Measurements from ENCODE around the gene S100A9. TPM values are rescaled to one million over a fixed set of nuclear protein-coding genes. Genes with fewer than 3 reads are reported as not detected.
A peak's percentile ranks its signal among the peaks of the same experiment; 100 is the strongest.

Gene S100A9
- total RNA-seq, 1 experiment from 2014 or later, result 559 TPM

GRCh38 chr1:153394391-153394790, 36.7 kb downstream of the S100A9 start:
- Histone ChIP-seq H4K20me1 (ENCODE audit: low read length) (no peaks in the 10 kb centered on the region), H3K27ac (ENCODE audit: low read length) (no peak overlapping the region), H3F3A (ENCODE audit: low read length, unreplicated experiment) (no peaks in the 10 kb centered on the region), H3K9me3 (ENCODE audit: low read length) (no peaks in the 10 kb centered on the region), H3K36me3 (ENCODE audit: low read depth, low read length) (no peaks in the 10 kb centered on the region), H3K79me2 (ENCODE audit: low read length) (no peaks in the 10 kb centered on the region), H3K9me2 (replicated peaks; ENCODE audit: low read length) (no peaks in the 10 kb centered on the region), H3K4me1 (ENCODE audit: insufficient read depth, low read length) (peaks cover 29% of the 10 kb centered on the region), H3K27me3 (ENCODE audit: low read length) (peaks cover 52% of the 10 kb centered on the region), H3K9ac (ENCODE audit: low read length) (no peak overlapping the region), H3K4me2 (ENCODE audit: low read length) (no peak overlapping the region), H2AFZ (ENCODE audit: low read length) (no peak overlapping the region), H3K4me3 (ENCODE audit: low read length) (no peak overlapping the region)
- no TSS peak for BruUV-seq (replicated peaks)
- POLR2A ChIA-PET (ENCODE audit: unreplicated experiment), result no interaction called here
- CTCF ChIA-PET, result no interaction called here
- ATAC-seq (no peak), DNase-seq (no peak)
- TF ChIP-seq EZH2 (IDR thresholded peaks at IDR 0.05; ENCODE audit: low read length, unreplicated experiment) (no peak), CTCF (conservative IDR thresholded peaks at IDR 0.05; ENCODE audit: low read depth, low read length) (no peak; the same call in 1 of the 2 replicates), EZH2phosphoT487 (IDR thresholded peaks at IDR 0.05; ENCODE audit: borderline replicate concordance, low read length) (no peak)
- intact Hi-C loops (cut with micrococcal nuclease), result no loop called here

GRCh38 chr1:153395136-153395685, 37.6 kb downstream of the S100A9 start:
- Histone ChIP-seq H2AFZ (ENCODE audit: low read length) (no peak overlapping the region), H3K36me3 (ENCODE audit: low read depth, low read length) (no peaks in the 10 kb centered on the region), H3K27me3 (ENCODE audit: low read length) (peaks cover 57% of the 10 kb centered on the region), H3K9me3 (ENCODE audit: low read length) (no peaks in the 10 kb centered on the region), H3K9me2 (replicated peaks; ENCODE audit: low read length) (no peaks in the 10 kb centered on the region), H3K79me2 (ENCODE audit: low read length) (no peaks in the 10 kb centered on the region), H3K27ac (ENCODE audit: low read length) (no peak overlapping the region), H3K4me1 (ENCODE audit: insufficient read depth, low read length) (peaks cover 28% of the 10 kb centered on the region), H4K20me1 (ENCODE audit: low read length) (no peaks in the 10 kb centered on the region), H3K4me3 (ENCODE audit: low read length) (no peak overlapping the region), H3F3A (ENCODE audit: low read length, unreplicated experiment) (no peaks in the 10 kb centered on the region), H3K4me2 (ENCODE audit: low read length) (peak overlapping the region; percentile 23), H3K9ac (ENCODE audit: low read length) (no peak overlapping the region)
- ATAC-seq, result peak; percentile 82
- DNase-seq, result peak; percentile 80
- TF ChIP-seq CTCF (conservative IDR thresholded peaks at IDR 0.05; ENCODE audit: low read depth, low read length) (no peak), EZH2 (IDR thresholded peaks at IDR 0.05; ENCODE audit: low read length, unreplicated experiment) (no peak), EZH2phosphoT487 (IDR thresholded peaks at IDR 0.05; ENCODE audit: borderline replicate concordance, low read length) (no peak)
- ChIA-PET POLR2A (ENCODE audit: unreplicated experiment) (no interaction called here), CTCF (no interaction called here)
- BruUV-seq (replicated peaks), result no TSS peak
- intact Hi-C loops (cut with micrococcal nuclease), result no loop called here

- ATAC-seq (no peak), DNase-seq (no peak)
- H3K36me3 ChIP-seq (ENCODE audit: low read depth, low read length), result no peaks in the 10 kb centered on the region
- no peak overlapping the region for H3K9ac ChIP-seq (ENCODE audit: low read length)
- H3K9me2 ChIP-seq (replicated peaks; ENCODE audit: low read length), result no peaks in the 10 kb centered on the region
- H3K4me3 ChIP-seq (ENCODE audit: low read length), result no peak overlapping the region
- H3F3A ChIP-seq (ENCODE audit: low read length, unreplicated experiment), result no peaks in the 10 kb centered on the region
- no peaks in the 10 kb centered on the region for H3K79me2 ChIP-seq (ENCODE audit: low read length)
- no peak for TF ChIP-seq CTCF (conservative IDR thresholded peaks at IDR 0.05; ENCODE audit: low read depth, low read length)
- no peak for TF ChIP-seq EZH2 (IDR thresholded peaks at IDR 0.05; ENCODE audit: low read length, unreplicated experiment)
- TF ChIP-seq EZH2phosphoT487 (IDR thresholded peaks at IDR 0.05; ENCODE audit: borderline replicate concordance, low read length), result no peak
- H3K4me2 ChIP-seq (ENCODE audit: low read length), result peak overlapping the region; percentile 23
- ChIA-PET POLR2A (ENCODE audit: unreplicated experiment) (no interaction called here), CTCF (no interaction called here)
- intact Hi-C loops (cut with micrococcal nuclease), result no loop called here
- no peaks in the 10 kb centered on the region for H4K20me1 ChIP-seq (ENCODE audit: low read length)
- H3K4me1 ChIP-seq (ENCODE audit: insufficient read depth, low read length), result peaks cover 23% of the 10 kb centered on the region
- H3K27ac ChIP-seq (ENCODE audit: low read length), result no peak overlapping the region
- no peak overlapping the region for H2AFZ ChIP-seq (ENCODE audit: low read length)
- no TSS peak for BruUV-seq (replicated peaks)
- H3K27me3 ChIP-seq (ENCODE audit: low read length), result peaks cover 62% of the 10 kb centered on the region
- no peaks in the 10 kb centered on the region for H3K9me3 ChIP-seq (ENCODE audit: low read length)
These were observed 38.1 kb downstream of the S100A9 start for GRCh38 chr1:153395776-153396175.
